ENCODE data around the gene GNG7.

The GNG7 gene

GRCh38 chr19:2483484-2484151 lies 218.9 kb downstream of the GNG7 start:
- TF ChIP-seq ZFX (IDR thresholded peaks at IDR 0.05), result no peak
- TF ChIP-seq CTCF (conservative IDR thresholded peaks at IDR 0.05), result no peak
- peak overlapping the region; percentile 48 for H3K27ac ChIP-seq

- TF ChIP-seq CTCF (conservative IDR thresholded peaks at IDR 0.05), result no peak
- TF ChIP-seq ZFX (IDR thresholded peaks at IDR 0.05), result no peak
- H3K27ac ChIP-seq, result peak overlapping the region; percentile 48
Observed at GRCh38 chr19:2483084-2483483, 219.4 kb downstream of the GNG7 start.

- TF ChIP-seq ZFX (IDR thresholded peaks at IDR 0.05) (no peak), CTCF (conservative IDR thresholded peaks at IDR 0.05) (no peak)
- no peak overlapping the region for H3K27ac ChIP-seq
Observed at GRCh38 chr19:2482354-2483038, 220.0 kb downstream of the GNG7 start.

GRCh38 chr19:2481466-2481865 lies 221.0 kb downstream of the GNG7 start:
- TF ChIP-seq CTCF (conservative IDR thresholded peaks at IDR 0.05) (no peak), ZFX (IDR thresholded peaks at IDR 0.05) (no peak)
- H3K27ac ChIP-seq, result no peak overlapping the region

GRCh38 chr19:2479556-2480194 lies 222.8 kb downstream of the GNG7 start:
- TF ChIP-seq CTCF (conservative IDR thresholded peaks at IDR 0.05), result no peak
- TF ChIP-seq ZFX (IDR thresholded peaks at IDR 0.05), result no peak
- peak overlapping the region; percentile 86 for H3K27ac ChIP-seq

GRCh38 chr19:2478756-2479555 lies 223.5 kb downstream of the GNG7 start:
- no peak for TF ChIP-seq CTCF (conservative IDR thresholded peaks at IDR 0.05)
- no peak for TF ChIP-seq ZFX (IDR thresholded peaks at IDR 0.05)
- peak overlapping the region; percentile 86 for H3K27ac ChIP-seq

All from C4-2B (cell line).